GM20000 (cell line): ENCODE results near the gene IL12B.

Source experiments
- DNase-seq: peaks from one replicate; pipeline ENCODE4 v3.0.0; 2012; ENCODE audit warnings: low spot score
- CTCF ChIP-seq: IDR thresholded peaks from 2 replicates; pipeline ENCODE4 v1.5.1; 2012; ENCODE audit warnings: mild to moderate bottlenecking, control low read depth; ENCODE audit errors: extremely low read depth, missing control alignments

The IL12B gene

GRCh38 chr5:159317849-159318248 lies 12.4 kb downstream of the IL12B start:
- no peak for DNase-seq
- no peak for TF ChIP-seq CTCF

GRCh38 chr5:159316519-159317383 lies 13.5 kb downstream of the IL12B start:
- DNase-seq = peak; percentile 70
- TF ChIP-seq CTCF = peak; percentile 63

GRCh38 chr5:159313197-159313596 lies 17.1 kb downstream of the IL12B start:
- no peak for TF ChIP-seq CTCF
- no peak for DNase-seq

GRCh38 chr5:159311063-159311462 lies 19.2 kb downstream of the IL12B start:
- no peak for DNase-seq
- no peak for TF ChIP-seq CTCF

- no peak for DNase-seq
- no peak for TF ChIP-seq CTCF
Observed at GRCh38 chr5:159310511-159310910, 19.8 kb downstream of the IL12B start.

GRCh38 chr5:159309689-159310433 lies 20.4 kb downstream of the IL12B start:
- no peak for TF ChIP-seq CTCF
- DNase-seq = no peak

GRCh38 chr5:159304961-159305595 lies 25.2 kb downstream of the IL12B start:
- no peak for DNase-seq
- no peak for TF ChIP-seq CTCF
